ENCODE measurements around the gene DAB2IP.

DAB2IP gene

DNA sequence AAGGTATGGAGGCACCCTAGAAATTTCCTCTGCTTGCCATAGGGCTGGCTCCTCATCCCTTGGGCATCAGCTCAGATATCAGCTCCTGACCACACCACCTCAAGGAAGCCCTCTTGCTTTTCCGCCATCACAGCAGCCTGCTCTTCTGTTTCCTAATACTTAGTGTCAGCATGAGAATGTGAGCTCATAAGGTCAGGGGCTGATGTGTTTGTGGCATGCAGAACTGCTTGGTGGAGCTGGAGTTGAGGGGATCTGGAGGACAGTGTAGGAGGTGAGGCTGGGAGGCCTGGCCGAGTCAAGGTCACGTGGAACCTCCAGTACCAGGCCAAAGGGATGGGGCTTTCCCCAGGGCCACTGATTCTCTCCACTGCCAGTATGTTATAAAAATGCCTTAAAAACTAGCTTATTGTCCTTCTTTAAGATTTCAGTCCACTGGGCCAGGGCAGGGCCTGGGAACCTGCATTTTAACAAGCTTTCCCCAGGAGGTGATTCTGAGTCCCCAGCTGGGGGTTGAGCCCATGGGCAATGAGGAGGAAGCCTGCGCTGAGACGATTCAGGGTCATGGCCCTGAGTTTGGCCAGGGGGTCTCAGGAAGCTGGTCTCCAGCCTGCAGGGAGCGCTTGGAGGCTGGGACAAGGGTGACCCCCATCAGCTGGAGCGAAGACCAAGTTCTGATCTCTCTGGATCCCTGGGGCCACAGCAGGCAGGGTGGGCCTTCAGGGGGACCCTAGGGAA lies 28.6 kb downstream of the DAB2IP start:
- CTCF ChIA-PET = interaction anchor here (2.0 kb wide), 1 partner anchor 40 kb away, joined by 6 read pairs; no protein-coding TSS in a partner anchor
- no peak for DNase-seq (ENCODE audit: extremely low spot score)
- POLR2A ChIA-PET = no interaction called here
- TF ChIP-seq TARDBP (IDR thresholded peaks at IDR 0.05) (no peak), CTBP1 (IDR thresholded peaks at IDR 0.05; ENCODE audit: borderline replicate concordance) (no peak), ELF4 (IDR thresholded peaks at IDR 0.05) (no peak), FOXM1 (IDR thresholded peaks at IDR 0.05; ENCODE audit: borderline replicate concordance) (no peak), SP1 (IDR thresholded peaks at IDR 0.05) (no peak), ZNF384 (IDR thresholded peaks at IDR 0.05) (no peak), HDGF (IDR thresholded peaks at IDR 0.05; ENCODE audit: borderline replicate concordance) (no peak), LEF1 (IDR thresholded peaks at IDR 0.05; ENCODE audit: borderline replicate concordance) (no peak), L3MBTL2 (conservative IDR thresholded peaks at IDR 0.05) (no peak), ARNT (IDR thresholded peaks at IDR 0.05) (no peak), SUZ12 (IDR thresholded peaks at IDR 0.05) (no peak), NFRKB (IDR thresholded peaks at IDR 0.05) (no peak), FOXK2 (IDR thresholded peaks at IDR 0.05) (no peak), BHLHE40 (IDR thresholded peaks at IDR 0.05; ENCODE audit: borderline replicate concordance) (no peak)
- TF ChIP-seq, protein P1, sequence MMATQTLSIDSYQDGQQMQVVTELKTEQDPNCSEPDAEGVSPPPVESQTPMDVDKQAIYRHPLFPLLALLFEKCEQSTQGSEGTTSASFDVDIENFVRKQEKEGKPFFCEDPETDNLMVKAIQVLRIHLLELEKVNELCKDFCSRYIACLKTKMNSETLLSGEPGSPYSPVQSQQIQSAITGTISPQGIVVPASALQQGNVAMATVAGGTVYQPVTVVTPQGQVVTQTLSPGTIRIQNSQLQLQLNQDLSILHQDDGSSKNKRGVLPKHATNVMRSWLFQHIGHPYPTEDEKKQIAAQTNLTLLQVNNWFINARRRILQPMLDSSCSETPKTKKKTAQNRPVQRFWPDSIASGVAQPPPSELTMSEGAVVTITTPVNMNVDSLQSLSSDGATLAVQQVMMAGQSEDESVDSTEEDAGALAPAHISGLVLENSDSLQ (IDR thresholded peaks at IDR 0.05) = no peak

DNA sequence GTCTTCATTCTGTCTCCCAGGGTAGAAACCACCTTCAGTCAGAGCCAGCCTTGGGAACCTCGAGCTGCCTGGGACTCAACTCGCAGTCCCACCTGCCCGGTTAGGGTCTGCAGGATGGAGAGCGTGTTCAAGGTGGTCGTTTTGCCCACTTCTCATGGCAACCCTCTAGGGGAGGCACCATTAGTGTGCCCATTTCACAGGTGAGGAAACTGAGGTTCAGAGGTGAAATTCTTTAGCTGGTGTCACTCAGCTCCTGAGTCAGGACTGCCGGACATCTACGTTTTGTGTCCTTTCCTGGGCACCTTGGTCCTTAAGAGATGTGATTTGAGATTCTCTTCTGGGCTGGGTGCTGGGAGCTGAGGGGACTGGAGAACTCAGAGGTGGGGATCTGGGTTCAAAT lies 30.0 kb downstream of the DAB2IP start:
- CTCF ChIA-PET = interaction anchor here (1.1 kb wide), 1 partner anchor 13 kb away, joined by 3 read pairs; no protein-coding TSS in a partner anchor
- TF ChIP-seq FOXA1 (IDR thresholded peaks at IDR 0.05) = no peak
- no peak for TF ChIP-seq SP1 (IDR thresholded peaks at IDR 0.05)
- TF ChIP-seq, protein P1 (IDR thresholded peaks at IDR 0.05) = no peak
- DNase-seq (ENCODE audit: extremely low spot score) = no peak
- POLR2A ChIA-PET = no interaction called here

DNA sequence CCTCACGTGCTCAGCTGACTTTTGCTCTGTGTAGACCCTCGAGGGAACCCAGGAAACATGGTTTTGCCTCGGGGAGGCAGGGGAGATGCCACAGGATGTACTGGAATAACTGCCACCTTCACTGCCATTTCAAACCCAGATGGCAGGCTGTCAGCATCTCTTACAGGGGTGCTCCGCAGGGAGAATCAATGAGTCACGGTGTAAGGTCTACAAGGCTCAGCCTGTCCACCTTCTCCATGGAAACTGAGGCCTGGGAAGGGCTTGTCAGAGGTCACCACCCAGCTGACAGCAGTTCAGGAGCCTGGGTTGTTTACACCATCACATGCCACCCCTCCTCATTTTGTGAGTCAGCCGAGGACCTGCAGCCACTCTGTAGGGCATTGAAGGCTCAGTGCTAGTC lies 30.8 kb downstream of the DAB2IP start:
- TF ChIP-seq ARNT (IDR thresholded peaks at IDR 0.05) (no peak), HDGF (IDR thresholded peaks at IDR 0.05; ENCODE audit: borderline replicate concordance) (no peak), FOXM1 (IDR thresholded peaks at IDR 0.05; ENCODE audit: borderline replicate concordance) (no peak)
- TF ChIP-seq, protein P1 (IDR thresholded peaks at IDR 0.05) = no peak
- DNase-seq (ENCODE audit: extremely low spot score) = no peak
- POLR2A ChIA-PET = no interaction called here
- CTCF ChIA-PET = interaction anchor here (1.0 kb wide), 1 partner anchor 136 kb away, joined by 3 read pairs; no protein-coding TSS in a partner anchor

DNA sequence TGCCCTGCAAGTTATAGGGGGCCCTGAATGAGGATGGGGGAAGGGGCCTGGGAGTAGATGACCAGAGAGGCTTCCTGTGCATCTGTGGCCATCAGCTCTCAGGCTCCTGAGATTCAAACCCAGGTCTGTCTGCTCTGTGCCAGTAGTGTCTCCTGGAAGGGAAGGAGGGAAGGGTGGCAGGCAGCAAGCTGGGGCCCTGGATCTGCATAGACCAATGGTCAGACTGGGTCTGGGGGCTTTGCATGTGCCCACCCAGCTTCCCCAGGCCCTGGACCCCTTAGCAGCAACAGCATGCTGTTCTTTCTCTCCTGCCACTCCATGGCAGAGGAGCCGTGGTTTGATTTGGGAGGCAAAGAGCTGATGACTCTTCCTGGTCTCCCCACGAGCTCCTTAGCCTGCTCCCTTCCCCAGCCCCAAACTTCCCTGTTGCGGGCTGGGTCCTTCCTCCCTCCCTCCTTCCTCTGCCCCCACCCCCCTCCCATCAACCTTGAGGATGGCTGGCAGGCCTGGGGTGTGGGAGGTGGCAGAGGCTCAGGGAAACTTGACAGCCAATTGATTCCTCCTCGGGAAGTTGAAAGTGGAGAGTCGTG lies 31.6 kb downstream of the DAB2IP start:
- no peak for DNase-seq (ENCODE audit: extremely low spot score)
- CTCF ChIA-PET = interaction anchor here (0.6 to 1.4 kb wide), 9 partner anchors 10 to 137 kb away, joined by 3 to 9 read pairs (median 5); no protein-coding TSS in a partner anchor
- TF ChIP-seq FOXA1 (IDR thresholded peaks at IDR 0.05) = no peak
- no peak for TF ChIP-seq LEF1 (IDR thresholded peaks at IDR 0.05; ENCODE audit: borderline replicate concordance)
- no peak for TF ChIP-seq SP1 (IDR thresholded peaks at IDR 0.05)
- TF ChIP-seq FOXM1 (IDR thresholded peaks at IDR 0.05; ENCODE audit: borderline replicate concordance) = no peak
- TF ChIP-seq, protein P1 (IDR thresholded peaks at IDR 0.05) = no peak
- no peak for TF ChIP-seq SUZ12 (IDR thresholded peaks at IDR 0.05)
- TF ChIP-seq NFRKB (IDR thresholded peaks at IDR 0.05) = no peak
- TF ChIP-seq TARDBP (IDR thresholded peaks at IDR 0.05) = no peak
- POLR2A ChIA-PET = no interaction called here

DNA sequence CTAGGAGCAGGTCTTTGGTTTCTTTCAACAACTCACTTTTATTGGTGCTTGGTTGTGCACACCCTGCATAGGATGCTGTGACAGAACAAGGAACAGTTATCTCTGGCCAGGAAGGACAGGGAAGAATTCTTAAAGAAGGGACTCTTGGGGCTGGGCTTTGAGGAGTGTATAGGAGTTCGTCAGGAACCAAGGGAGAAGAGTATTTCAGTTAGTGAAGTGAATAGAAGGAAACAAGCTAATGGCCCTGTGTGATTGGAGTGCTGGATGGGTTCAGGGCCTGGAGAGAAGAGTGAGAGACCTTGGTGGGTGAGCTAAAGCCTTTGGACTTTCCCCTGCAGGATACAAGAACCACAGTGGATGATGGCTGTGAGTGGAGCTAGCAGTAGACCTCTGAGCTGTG lies 32.2 kb downstream of the DAB2IP start:
- TF ChIP-seq FOXK2 (IDR thresholded peaks at IDR 0.05) (no peak), L3MBTL2 (conservative IDR thresholded peaks at IDR 0.05) (no peak), NFRKB (IDR thresholded peaks at IDR 0.05) (no peak), FOXA1 (IDR thresholded peaks at IDR 0.05) (no peak), BHLHE40 (IDR thresholded peaks at IDR 0.05; ENCODE audit: borderline replicate concordance) (no peak), SP1 (IDR thresholded peaks at IDR 0.05) (no peak), LEF1 (IDR thresholded peaks at IDR 0.05; ENCODE audit: borderline replicate concordance) (no peak), ARNT (IDR thresholded peaks at IDR 0.05) (no peak), ELF4 (IDR thresholded peaks at IDR 0.05) (no peak), HDGF (IDR thresholded peaks at IDR 0.05; ENCODE audit: borderline replicate concordance) (no peak), FOXM1 (IDR thresholded peaks at IDR 0.05; ENCODE audit: borderline replicate concordance) (no peak), CTBP1 (IDR thresholded peaks at IDR 0.05; ENCODE audit: borderline replicate concordance) (no peak), TARDBP (IDR thresholded peaks at IDR 0.05) (no peak), SUZ12 (IDR thresholded peaks at IDR 0.05) (no peak), ZNF384 (IDR thresholded peaks at IDR 0.05) (no peak)
- TF ChIP-seq, protein P1 (IDR thresholded peaks at IDR 0.05) = no peak
- ChIA-PET CTCF (interaction anchor here (0.6 to 1.4 kb wide), 13 partner anchors 10 to 259 kb away, joined by 3 to 9 read pairs (median 4); no protein-coding TSS in a partner anchor), POLR2A (interaction anchor here (1.0 kb wide), 1 partner anchor 34 kb away, joined by 3 read pairs; no protein-coding TSS in a partner anchor)
- DNase-seq (ENCODE audit: extremely low spot score) = no peak
